IMR-90 (cell line): Measurements from ENCODE around the gene WNT2B. TPM values are rescaled to one million over a fixed set of nuclear protein-coding genes. Genes with fewer than 3 reads are reported as not detected.

Experiments
- ATAC-seq: fragments of 200-7000 bp; cut with Tn5 transposase; 2 replicates; pipeline ENCODE4 v1.9.1; 2020; ENCODE audit warnings: low read depth, mild to moderate bottlenecking, moderate library complexity
- BruUV-seq: library from RNA; stranded (reverse); fragments of 400-500 nt; replicated peaks from 2 replicates; lab custom pipeline; 2021; lab: Mats Ljungman, UMichigan
- CTCF ChIA-PET: fragments of 300-600 bp; formaldehyde crosslinking; extraction: SDS; loops from one replicate; lab custom pipeline; 2021; ENCODE audit warnings: antibody characterized with exemption; lab: Yijun Ruan, JAX
- POLR2A ChIA-PET: fragments of 300-600 bp; sonication (Branson Sonifier 250); formaldehyde crosslinking; loops from one replicate; lab custom pipeline; 2022; ENCODE audit warnings: antibody characterized with exemption; ENCODE audit not compliant: unreplicated experiment; lab: Charles Lee
- DNase-seq: peaks from one replicate; pipeline ENCODE4 v3.0.0; 2013
- H2AFZ ChIP-seq: replicated peaks from 2 replicates; pipeline ENCODE3; 2013; ENCODE audit warnings: low read length, mild to moderate bottlenecking; ENCODE audit not compliant: poor library complexity
- H2AK5ac ChIP-seq: 2 replicates; pipeline ENCODE4 v1.6.1; 2013; ENCODE audit warnings: low read depth, low read length, inconsistent platforms
- H2AK9ac ChIP-seq: replicated peaks from 2 replicates; pipeline ENCODE3; 2013; ENCODE audit warnings: mild to moderate bottlenecking, low read depth, low read length, moderate library complexity; ENCODE audit not compliant: poor library complexity
- H2BK120ac ChIP-seq: 2 replicates; pipeline ENCODE4 v1.6.1; 2013; ENCODE audit warnings: low read depth, low read length, inconsistent platforms
- H2BK15ac ChIP-seq: 3 replicates; pipeline ENCODE4 v1.6.1; 2013; ENCODE audit warnings: low read depth, low read length, inconsistent platforms
- H2BK20ac ChIP-seq: 2 replicates; pipeline ENCODE4 v1.6.1; 2013; ENCODE audit warnings: low read depth, mild to moderate bottlenecking, inconsistent platforms, low read length, moderate library complexity
- H2BK5ac ChIP-seq: 2 replicates; pipeline ENCODE4 v1.6.1; 2013; ENCODE audit warnings: mild to moderate bottlenecking, low read depth, low read length, inconsistent platforms; ENCODE audit not compliant: poor library complexity, severe bottlenecking
- H3K14ac ChIP-seq: replicated peaks from 2 replicates; pipeline ENCODE4 v1.6.1; 2013; ENCODE audit warnings: low read depth, low read length, inconsistent platforms
- H3K18ac ChIP-seq: 2 replicates; pipeline ENCODE4 v1.6.1; 2013; ENCODE audit warnings: low read depth, low read length, control low read depth
- H3K23ac ChIP-seq: 2 replicates; pipeline ENCODE4 v1.6.1; 2013; ENCODE audit warnings: low read depth, low read length, inconsistent platforms
- H3K27ac ChIP-seq: 2 replicates; pipeline ENCODE4 v1.5.1; 2013; ENCODE audit warnings: mild to moderate bottlenecking, control low read depth, low read length; ENCODE audit not compliant: insufficient read depth
- H3K27me3 ChIP-seq: 2 replicates; pipeline ENCODE4 v1.6.1; 2013; ENCODE audit warnings: low read length; ENCODE audit not compliant: control insufficient read depth, insufficient read depth
- H3K36me3 ChIP-seq: 2 replicates; pipeline ENCODE4 v1.6.1; 2013; ENCODE audit warnings: low read length, mixed read lengths; ENCODE audit not compliant: control insufficient read depth, insufficient read depth
- H3K4ac ChIP-seq: 2 replicates; pipeline ENCODE4 v1.6.1; 2013; ENCODE audit warnings: low read depth, low read length, inconsistent platforms
- H3K4me1 ChIP-seq: 2 replicates; pipeline ENCODE4 v1.6.1; 2013; ENCODE audit warnings: low read length, mixed read lengths; ENCODE audit not compliant: control insufficient read depth, insufficient read depth
- H3K4me2 ChIP-seq: 2 replicates; pipeline ENCODE4 v1.6.1; 2013; ENCODE audit warnings: low read depth, mild to moderate bottlenecking, control low read depth, low read length, moderate library complexity
- H3K4me3 ChIP-seq: 2 replicates; pipeline ENCODE4 v1.5.1; 2013; ENCODE audit warnings: low read depth, mild to moderate bottlenecking, control low read depth, low read length, moderate library complexity; ENCODE audit not compliant: insufficient read depth
- H3K56ac ChIP-seq: 2 replicates; pipeline ENCODE4 v1.6.1; 2013; ENCODE audit warnings: low read length, inconsistent platforms; ENCODE audit not compliant: insufficient read depth; ENCODE audit errors: extremely low read depth
- H3K79me1 ChIP-seq, 2 experiments: 2 replicates each; pipeline ENCODE4 v1.6.1; 2013; ENCODE audit warnings: low read length in 2 of 2, inconsistent platforms in 1 of 2, low read depth in 1 of 2
- H3K9ac ChIP-seq: 2 replicates; pipeline ENCODE4 v1.6.1; 2013; ENCODE audit warnings: low read depth, low read length, control low read depth
- H3K9me1 ChIP-seq: 2 replicates; pipeline ENCODE4 v1.6.1; 2013; ENCODE audit warnings: low read length, inconsistent platforms; ENCODE audit not compliant: insufficient read depth
- H3K9me3 ChIP-seq: 2 replicates; pipeline ENCODE4 v1.6.1; 2013; ENCODE audit warnings: low read length; ENCODE audit not compliant: control insufficient read depth, insufficient read depth
- H4K20me1 ChIP-seq: 2 replicates; pipeline ENCODE4 v1.6.1; 2013; ENCODE audit warnings: low read length, inconsistent platforms; ENCODE audit not compliant: insufficient read depth
- H4K5ac ChIP-seq: 2 replicates; pipeline ENCODE4 v1.6.1; 2013; ENCODE audit warnings: mild to moderate bottlenecking, low read depth, low read length, control low read depth
- H4K8ac ChIP-seq, 2 experiments: 2 replicates each; pipeline ENCODE4 v1.6.1; 2013; ENCODE audit warnings: low read depth in 2 of 2, low read length in 2 of 2, control low read depth in 1 of 2, inconsistent platforms in 1 of 2
- H4K91ac ChIP-seq: 2 replicates; pipeline ENCODE4 v1.6.1; 2013; ENCODE audit warnings: low read depth, low read length, inconsistent platforms; ENCODE audit not compliant: insufficient read depth
- BHLHE40 ChIP-seq: fragments of 150-350 bp; IDR thresholded peaks from 2 replicates; pipeline ENCODE4 v1.6.1; 2016; ENCODE audit warnings: mild to moderate bottlenecking, low read depth, low read length
- CEBPB ChIP-seq: IDR thresholded peaks from 2 replicates; pipeline ENCODE4 v1.6.1; 2012; ENCODE audit warnings: low read depth, low read length, improper control_type of control experiment
- CHD1 ChIP-seq: IDR thresholded peaks from 2 replicates; pipeline ENCODE4 v1.6.1; 2012; ENCODE audit warnings: low read depth, low read length, improper control_type of control experiment
- CTCF ChIP-seq: conservative IDR thresholded peaks from 2 replicates; pipeline ENCODE4 v1.5.1; 2012; ENCODE audit warnings: mild to moderate bottlenecking, low read depth, low read length, improper control_type of control experiment
- ELK1 ChIP-seq: fragments of 150-350 bp; IDR thresholded peaks from 2 replicates; pipeline ENCODE4 v1.6.1; 2016; ENCODE audit warnings: low read depth, mild to moderate bottlenecking, low read length, moderate library complexity, borderline replicate concordance
- FOS ChIP-seq: fragments of 150-350 bp; IDR thresholded peaks from 2 replicates; pipeline ENCODE4 v1.6.1; 2016; ENCODE audit warnings: low read depth, low read length
- MAFK ChIP-seq: IDR thresholded peaks from 2 replicates; pipeline ENCODE4 v1.6.1; 2012; ENCODE audit warnings: low read depth, low read length, improper control_type of control experiment
- MAZ ChIP-seq: IDR thresholded peaks from 2 replicates; pipeline ENCODE4 v1.6.1; 2012; ENCODE audit warnings: low read depth, mild to moderate bottlenecking, low read length, improper control_type of control experiment, moderate library complexity, borderline replicate concordance
- MXI1 ChIP-seq: IDR thresholded peaks from 2 replicates; pipeline ENCODE4 v1.6.1; 2012; ENCODE audit warnings: low read depth, mild to moderate bottlenecking, low read length, moderate library complexity, borderline replicate concordance
- NFE2L2 ChIP-seq: fragments of 150-350 bp; IDR thresholded peaks from 2 replicates; pipeline ENCODE4 v1.6.1; 2016; ENCODE audit warnings: low read depth, mild to moderate bottlenecking, low read length
- POLR2A ChIP-seq: IDR thresholded peaks from 2 replicates; pipeline ENCODE4 v1.6.1; 2012; ENCODE audit warnings: mild to moderate bottlenecking, low read depth, low read length
- RAD21 ChIP-seq: IDR thresholded peaks from 2 replicates; pipeline ENCODE4 v1.6.1; 2012; ENCODE audit warnings: low read length, improper control_type of control experiment
- RCOR1 ChIP-seq: IDR thresholded peaks from 2 replicates; pipeline ENCODE4 v1.6.1; 2012; ENCODE audit warnings: mild to moderate bottlenecking, low read length, improper control_type of control experiment; ENCODE audit not compliant: insufficient replicate concordance
- RFX5 ChIP-seq: IDR thresholded peaks from 2 replicates; pipeline ENCODE4 v1.8.0; 2012; ENCODE audit warnings: low read depth, mild to moderate bottlenecking, low read length, moderate library complexity
- SMC3 ChIP-seq: fragments of 150-350 bp; IDR thresholded peaks from 2 replicates; pipeline ENCODE4 v1.6.1; 2016; ENCODE audit warnings: low read depth, mild to moderate bottlenecking, antibody characterized with exemption, low read length, moderate library complexity
- USF2 ChIP-seq: fragments of 150-350 bp; IDR thresholded peaks from 2 replicates; pipeline ENCODE4 v1.6.1; 2017; ENCODE audit warnings: mild to moderate bottlenecking, antibody characterized with exemption, low read length, low read depth
- WGBS, 2 experiments: methylation state at CpG; one replicate each; pipeline versions ENCODE4 v1.1.5 to v1.1.7; 2013; ENCODE audit warnings: missing lambda C conversion rate in 2 of 2; ENCODE audit not compliant: insufficient read length in 1 of 2; ENCODE audit errors: extremely low coverage in 2 of 2; 5-methylcytosine and 5-hydroxymethylcytosine counted together
- dilution Hi-C: fragments of 300-500 bp; cut with HindIII; formaldehyde crosslinking; loops from one replicate; pipeline ENCODE4 v1.14.3; 2018; ENCODE audit warnings: low sequenced_read_pairs; ENCODE audit not compliant: unreplicated experiment
- in situ Hi-C: fragments of 300-500 bp; cut with MboI; formaldehyde crosslinking; loops from 3 replicates; pipeline ENCODE4 v1.14.3; 2019; ENCODE audit warnings: low sequenced_read_pairs, inconsistent platforms, mixed read lengths
- intact Hi-C: fragments of 100-400 bp; cut with micrococcal nuclease; formaldehyde crosslinking; loops from 2 replicates; pipeline ENCODE4 v1.10.0; 2022
- polyA plus RNA-seq, 3 experiments: library from polyadenylated mRNA; depleted of rRNA; stranded (reverse); fragments of >200 nt; gene quantifications; 2 replicates each; pipeline ENCODE4 v1.2.3, GENCODE V29; 2012; ENCODE audit warnings: low replicate concordance in 1 of 3
- total RNA-seq: library from RNA; depleted of rRNA; stranded (reverse); fragments of >200 nt; gene quantifications from 2 replicates; pipeline ENCODE4 v1.2.3, GENCODE V29; 2012

Gene WNT2B
- total and polyA plus RNA-seq, 2 of the 4 experiments (the other 2 are of a cell fraction), result 0.50 to 0.54 TPM

- no peak overlapping the region for H3K14ac ChIP-seq
- no peaks in the 10 kb centered on the region for H3K27me3 ChIP-seq
- no peak overlapping the region for H3K23ac ChIP-seq
- no peak overlapping the region for H3K4me3 ChIP-seq
- no peaks in the 10 kb centered on the region for H3K9me3 ChIP-seq
- intact Hi-C loops, result no loop called here
- H2BK20ac ChIP-seq, result no peak overlapping the region
- H4K91ac ChIP-seq, result no peak overlapping the region
- in situ Hi-C loops, result no loop called here
- no peak overlapping the region for H3K9ac ChIP-seq
- H3K4me2 ChIP-seq, result no peak overlapping the region
- no peak for DNase-seq
- H2BK5ac ChIP-seq, result no peak overlapping the region
- no peak for TF ChIP-seq RAD21
- TF ChIP-seq MXI1, result no peak
- TF ChIP-seq FOS, result no peak
- TF ChIP-seq SMC3, result no peak
- no peak for TF ChIP-seq MAFK
- no peak for TF ChIP-seq RCOR1
- no peak for TF ChIP-seq BHLHE40
- TF ChIP-seq CHD1, result no peak
- no peak for TF ChIP-seq CEBPB
- no peak for TF ChIP-seq MAZ
- no peak for TF ChIP-seq NFE2L2
- no peak for TF ChIP-seq POLR2A
- TF ChIP-seq RFX5, result no peak
- TF ChIP-seq ELK1, result no peak
- TF ChIP-seq CTCF, result no peak
- no peak for TF ChIP-seq USF2
- POLR2A ChIA-PET, result no interaction called here
- no peaks in the 10 kb centered on the region for H3K9me1 ChIP-seq
- H2AK5ac ChIP-seq, result no peak overlapping the region
- no peak overlapping the region for H3K27ac ChIP-seq
- H2BK120ac ChIP-seq, result no peak overlapping the region
- dilution Hi-C loops, result no loop called here
- no CpG with 5 or more reads among the region's 2 CpGs for WGBS, 2 experiments
- no peak overlapping the region for H2BK15ac ChIP-seq
- H2AFZ ChIP-seq, result no peak overlapping the region
- no peaks in the 10 kb centered on the region for H4K20me1 ChIP-seq
- H4K8ac ChIP-seq, result no peak overlapping the region
- no peak overlapping the region for H2AK9ac ChIP-seq
- H3K56ac ChIP-seq, result no peak overlapping the region
- no peak for ATAC-seq
- H3K4me1 ChIP-seq, result peaks cover 5% of the 10 kb centered on the region; the same call in 1 of the 2 replicates
- no peak overlapping the region; the same call in 1 of the 2 replicates for H3K18ac ChIP-seq
- H3K36me3 ChIP-seq, result peaks cover 4% of the 10 kb centered on the region
- no peak overlapping the region for H4K5ac ChIP-seq
- no peaks in the 10 kb centered on the region; a peak in 1 of 4 replicates for H3K79me1 ChIP-seq
- no peak overlapping the region for H3K4ac ChIP-seq
- no TSS peak for BruUV-seq
- CTCF ChIA-PET, result interaction anchor here (0.7 kb wide), 1 partner anchor 167 kb away, joined by 4 read pairs; no protein-coding TSS in a partner anchor
Measured at GRCh38 chr1:112536561-112536960, 27.8 kb downstream of the WNT2B start.
